Ovary (tissue), 9 donors: Measurements from ENCODE around the gene ARHGAP21. TPM values are rescaled to one million over a fixed set of nuclear protein-coding genes. Genes with fewer than 3 reads are reported as not detected.

Experiments
- DNase-seq, 5 donors: peaks; one replicate each; pipeline ENCODE4 v3.0.0-alpha.2; 2019 to 2020
- H3K27ac ChIP-seq, 2 donors: fragments of 200-600 bp; one replicate each; pipeline versions ENCODE4 v1.5.1 to v1.8.0; 2019 to 2022
- H3K27me3 ChIP-seq: fragments of 200-600 bp; one replicate; pipeline ENCODE4 v1.8.0; 2022
- H3K36me3 ChIP-seq: fragments of 200-600 bp; sonication (generic); one replicate; pipeline ENCODE4 v1.5.1; 2019
- H3K4me1 ChIP-seq: one replicate; pipeline ENCODE4 v1.8.1; 2013; ENCODE audit warnings: mild to moderate bottlenecking, moderate library complexity; ENCODE audit not compliant: insufficient read depth
- H3K4me3 ChIP-seq: fragments of 200-600 bp; sonication (generic); one replicate; pipeline ENCODE4 v1.5.1; 2017
- H3K9me3 ChIP-seq, 2 donors: fragments of 200-600 bp in 1 of 2; sonication (generic) in 1 of 2; one replicate each; pipeline versions ENCODE4 v1.5.1 to v1.8.1; 2013 to 2019; ENCODE audit warnings: mild to moderate bottlenecking in 1 of 2, moderate library complexity in 1 of 2
- CTCF ChIP-seq, 3 donors: fragments of 450-650 bp in 2 of 3; fragments of 200-600 bp in 1 of 3; IDR thresholded peaks; one replicate each; pipeline versions ENCODE4 v1.5.1 to v1.8.0; 2016 to 2022; ENCODE audit warnings: antibody characterized with exemption in 3 of 3, mild to moderate bottlenecking in 1 of 3
- EP300 ChIP-seq: sonication (generic); formaldehyde crosslinking; IDR thresholded peaks from one replicate; pipeline ENCODE4 v1.6.1; 2017; ENCODE audit warnings: antibody characterized with exemption
- POLR2A ChIP-seq: fragments of 450-650 bp; IDR thresholded peaks from one replicate; pipeline ENCODE4 v1.6.1; 2017; ENCODE audit warnings: antibody characterized with exemption, mild to moderate bottlenecking, moderate library complexity
- WGBS, 3 donors: extraction: QIAGEN DNeasy Blood & Tissue Kit in 1 of 3; methylation state at CpG; one replicate each; pipeline versions ENCODE4 v1.1.5 to v1.1.7; 2013 to 2017; 5-methylcytosine and 5-hydroxymethylcytosine counted together
- intact Hi-C, 4 donors: fragments of 100-400 bp; cut with DNase I; formaldehyde crosslinking; loops; one replicate each; pipeline versions ENCODE4 v1.11.0 to v1.15.1; 2022 to 2023
- polyA plus RNA-seq, 2 donors: library from polyadenylated mRNA; stranded (reverse); fragments of 200-250 nt in 1 of 2; fragments of 350-450 nt in 1 of 2; fragmentation: Illumina TruSeq in 1 of 2; extraction: RNeasy Lipid Tissue Mini Kit (QIAGEN cat#74804) in 1 of 2; gene quantifications; one replicate each; pipeline ENCODE4 v1.2.3, GENCODE V29; 2013 to 2014
- total RNA-seq, 7 donors: library from RNA; depleted of rRNA in 2 of 7; stranded (reverse); fragments of >200 nt in 2 of 7; fragmentation: NEBNext Ultra II Directional in 3 of 7; extraction: Animal tissue kit (Norgen Biotek cat#: 25700) in 3 of 7; gene quantifications; one replicate each; pipeline versions ENCODE4 v1.1.0 to v1.2.4, GENCODE V29; 2016 to 2023
- donor health status: DM: no; HTN: no; CAD: no; lungs with moderate emphysema.
- donor health status: DM: no; HTN: no; CAD: no.
- donor health status: Bipolar disorder and iron deficiency.
- donor health status: DM: yes; HTN: yes; CAD: no.
- donor health status: DM: no; HTN: no; CAD: no.
- donor health status: DM: yes; HTN: yes; CAD: no.

The ARHGAP21 gene
- total and polyA plus RNA-seq, 9 donors: 36.3 to 166 (median 82.6) TPM

- intact Hi-C loops: no loop called here
- Histone ChIP-seq H3K4me3 (no peak overlapping the region), H3K36me3 (no peaks in the 10 kb centered on the region), H3K4me1 (no peaks in the 10 kb centered on the region), H3K9me3 (no peaks in the 10 kb centered on the region), H3K27ac (no peak overlapping the region), H3K27me3 (no peaks in the 10 kb centered on the region)
- no peak for TF ChIP-seq CTCF (IDR thresholded peaks at IDR 0.05)
- WGBS, 3 donors: 88 to 95% (median 93%) methylated on average over 10 of the region's 10 CpGs
- no peak for DNase-seq
Measured at GRCh38 chr10:24544776-24545175, 178.9 kb downstream of the ARHGAP21 start.

GRCh38 chr10:24542314-24543270 lies 181.1 kb downstream of the ARHGAP21 start:
- no peaks in the 10 kb centered on the region for H3K36me3 ChIP-seq
- TF ChIP-seq POLR2A (no peak), EP300 (no peak), CTCF (IDR thresholded peaks at IDR 0.05) (no peak)
- intact Hi-C loops: no loop called here
- WGBS, 3 donors: 86 to 88% (median 87%) methylated on average over 14 of the region's 14 CpGs
- DNase-seq: no peak
- H3K4me3 ChIP-seq: no peak overlapping the region
- H3K27me3 ChIP-seq: no peaks in the 10 kb centered on the region
- no peak overlapping the region for H3K27ac ChIP-seq
- no peaks in the 10 kb centered on the region for H3K9me3 ChIP-seq
- no peaks in the 10 kb centered on the region for H3K4me1 ChIP-seq

- Histone ChIP-seq H3K36me3 (no peaks in the 10 kb centered on the region), H3K27ac (no peak overlapping the region), H3K4me1 (no peaks in the 10 kb centered on the region), H3K4me3 (no peak overlapping the region), H3K27me3 (no peaks in the 10 kb centered on the region), H3K9me3 (no peaks in the 10 kb centered on the region)
- no peak for DNase-seq
- WGBS, 3 donors: 88 to 95% (median 93%) methylated on average over 9 of the region's 9 CpGs
- TF ChIP-seq POLR2A: no peak
- TF ChIP-seq EP300: no peak
- no peak for TF ChIP-seq CTCF (IDR thresholded peaks at IDR 0.05)
- intact Hi-C loops: no loop called here
Measured at GRCh38 chr10:24541239-24541753, 182.4 kb downstream of the ARHGAP21 start.

- H3K27ac ChIP-seq: no peak overlapping the region
- no peaks in the 10 kb centered on the region for H3K36me3 ChIP-seq
- no peaks in the 10 kb centered on the region for H3K4me1 ChIP-seq
- H3K9me3 ChIP-seq: no peaks in the 10 kb centered on the region
- intact Hi-C loops: no loop called here
- TF ChIP-seq EP300 (no peak), POLR2A (no peak), CTCF (IDR thresholded peaks at IDR 0.05) (no peak)
- no peaks in the 10 kb centered on the region for H3K27me3 ChIP-seq
- no peak overlapping the region for H3K4me3 ChIP-seq
- DNase-seq: no peak
- WGBS, 3 donors: 88 to 90% (median 90%) methylated on average over 11 of the region's 11 CpGs
Measured at GRCh38 chr10:24536636-24537035, 187.1 kb downstream of the ARHGAP21 start.
